Stimulated activated CD4-positive, alpha-beta T cell treated with anti-CD3 and anti-CD28 coated beads, Interleukin-4, amount 100 ng/mL, for 48 hours (primary cell): ENCODE data around the gene OR10J4.
"Not testable (repeated sequence)": the region's sequence is repeated elsewhere in the genome, so short reads cannot be mapped to it uniquely, and the experiment has no call there.

ENCODE experiments used
- DNase-seq, 2 donors: peaks; one replicate each; pipeline ENCODE4 v3.0.0-alpha.2; 2020; ENCODE audit warnings: low read depth in 2 of 2

OR10J4 gene

GRCh38 chr1:159431904-159432303, at the start of gene OR10J4:
TSS of gene OR10J4 (plus strand) at chr1:159432204.
- no peak for DNase-seq

GRCh38 chr1:159406821-159407220, 25.2 kb upstream of the OR10J4 start:
- no peak for DNase-seq

DNA sequence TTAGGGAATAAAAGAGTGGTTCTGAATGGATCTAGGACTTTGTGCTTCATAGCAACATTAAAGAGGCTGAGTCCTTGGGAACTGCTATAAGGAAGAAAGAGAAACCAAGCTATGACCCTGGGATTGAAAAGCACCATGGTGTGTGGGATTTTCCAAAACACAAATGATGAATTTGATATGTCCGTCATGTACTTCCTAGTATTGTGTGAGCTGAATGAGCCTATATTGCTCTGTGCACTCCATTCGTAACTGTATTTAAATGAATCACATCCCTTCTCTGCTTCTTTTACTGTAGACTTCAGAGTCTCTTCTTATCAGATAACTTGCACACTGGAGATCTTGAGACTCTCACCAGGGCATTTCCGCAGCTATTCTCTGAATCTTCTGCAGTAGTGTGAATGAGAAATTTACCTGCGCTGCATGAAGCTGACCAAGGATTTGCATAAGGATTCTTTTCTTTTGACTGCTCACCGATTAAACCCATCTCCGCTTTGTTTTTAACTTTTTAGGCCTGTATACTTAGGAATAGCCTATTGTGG, 23.1 kb upstream of the OR10J4 start:
- DNase-seq: no peak

GRCh38 chr1:159421821-159422220, 10.2 kb upstream of the OR10J4 start:
- DNase-seq: no peak

DNA sequence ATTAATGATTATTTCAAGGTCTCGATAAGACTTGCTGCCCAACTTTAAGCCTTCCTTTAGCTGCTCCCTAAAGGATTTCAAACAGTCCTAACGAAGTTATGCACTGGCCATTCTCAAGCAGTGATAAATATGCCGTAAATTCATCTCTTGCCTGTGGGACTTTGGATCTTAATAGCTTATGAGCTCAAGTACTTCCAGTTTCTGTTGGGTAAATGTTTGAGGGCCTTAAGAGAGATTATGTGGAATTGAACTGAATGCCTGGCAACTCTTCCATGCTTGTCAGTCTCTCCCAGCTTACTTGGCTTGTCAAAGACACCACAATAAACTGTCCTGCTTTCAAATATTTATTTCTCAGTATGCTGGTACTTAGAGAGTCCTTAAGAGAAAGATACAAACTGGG, 3.5 kb upstream of the OR10J4 start:
- no peak for DNase-seq

- DNase-seq: no peak
Observed at GRCh38 chr1:159429074-159429861, 2.7 kb upstream of the OR10J4 start.

DNA sequence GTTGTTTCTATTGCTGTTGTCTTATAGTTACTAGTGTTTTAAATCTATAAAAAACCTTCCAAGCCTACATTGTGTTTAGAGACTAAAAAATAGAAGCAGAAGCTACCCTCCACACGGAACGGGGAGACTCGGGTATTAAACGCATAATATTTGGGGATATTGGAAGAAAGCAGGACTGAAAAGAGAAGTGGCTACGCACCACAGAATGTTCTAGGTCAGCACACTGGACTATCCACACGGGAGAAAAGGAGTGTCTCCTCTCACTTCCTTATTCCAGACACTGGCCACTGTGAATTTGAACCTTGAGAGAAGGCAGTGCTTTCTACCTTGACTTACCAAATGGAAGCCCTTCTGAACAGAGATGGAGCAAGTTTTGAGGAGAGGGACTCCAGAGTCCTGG, 1.0 kb upstream of the OR10J4 start:
- DNase-seq: no peak

GRCh38 chr1:159436469-159436868, 4.5 kb downstream of the OR10J4 start:
- no peak for DNase-seq

- no peak for DNase-seq
Observed at GRCh38 chr1:159439422-159439821, 7.4 kb downstream of the OR10J4 start, which contains the start of gene OR10J1. TSS of gene OR10J1 (plus strand) at chr1:159439722. CDS start at chr1:159439792, 70 bp downstream.

DNA sequence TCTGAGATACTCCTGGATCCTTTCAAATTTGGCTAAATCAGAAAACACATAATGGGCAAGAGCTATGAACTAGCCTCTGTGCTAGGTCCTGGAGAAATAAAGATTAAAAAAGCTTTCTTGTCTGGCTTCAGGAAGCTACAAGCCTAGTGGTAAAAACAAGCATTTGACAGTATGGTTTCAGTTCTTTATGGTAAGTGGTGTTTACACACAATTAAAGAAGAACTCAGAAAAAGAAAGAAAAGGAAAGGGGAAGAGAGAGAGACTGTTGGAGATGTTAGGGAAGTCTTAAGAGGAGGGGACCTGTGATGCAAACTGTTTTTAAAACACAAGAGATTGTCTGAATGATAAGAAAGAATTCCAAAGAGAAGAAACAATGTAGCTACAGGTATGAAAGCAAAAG, 9.4 kb downstream of the OR10J4 start:
- no peak for DNase-seq

- no peak for DNase-seq
Observed at GRCh38 chr1:159442428-159442827, 10.4 kb downstream of the OR10J4 start.

DNA sequence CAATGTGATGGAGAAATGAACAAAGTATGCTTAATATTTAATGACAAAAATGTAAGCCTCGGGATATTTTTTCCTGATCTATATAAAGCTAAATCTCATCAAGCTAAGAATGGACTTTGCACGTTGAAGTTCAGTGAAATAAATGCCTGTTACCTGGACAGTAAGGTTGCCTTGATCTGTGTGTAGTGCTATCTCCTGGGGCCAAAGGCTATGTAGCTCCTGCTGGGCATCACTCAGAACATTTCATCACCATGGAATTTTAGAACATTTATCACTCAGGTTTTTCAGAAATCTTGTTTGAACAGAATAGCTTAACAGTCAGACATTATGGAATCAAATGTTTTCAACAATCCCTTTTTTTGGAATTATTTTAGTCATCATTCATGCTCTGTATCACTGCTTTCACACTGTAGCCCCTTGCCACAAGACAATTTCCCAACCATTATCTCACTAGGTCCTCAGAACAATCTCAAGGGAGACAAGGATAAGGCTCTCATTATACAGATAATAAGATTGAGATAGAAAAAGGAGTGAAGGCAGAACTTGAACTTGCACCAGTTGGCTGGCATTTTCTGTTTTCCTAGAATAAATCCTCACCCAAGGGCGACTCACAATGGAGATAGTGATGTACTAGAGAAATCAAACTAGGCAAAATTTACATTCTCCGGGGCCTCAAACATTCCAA, 11.2 kb downstream of the OR10J4 start:
- DNase-seq: no peak

DNA sequence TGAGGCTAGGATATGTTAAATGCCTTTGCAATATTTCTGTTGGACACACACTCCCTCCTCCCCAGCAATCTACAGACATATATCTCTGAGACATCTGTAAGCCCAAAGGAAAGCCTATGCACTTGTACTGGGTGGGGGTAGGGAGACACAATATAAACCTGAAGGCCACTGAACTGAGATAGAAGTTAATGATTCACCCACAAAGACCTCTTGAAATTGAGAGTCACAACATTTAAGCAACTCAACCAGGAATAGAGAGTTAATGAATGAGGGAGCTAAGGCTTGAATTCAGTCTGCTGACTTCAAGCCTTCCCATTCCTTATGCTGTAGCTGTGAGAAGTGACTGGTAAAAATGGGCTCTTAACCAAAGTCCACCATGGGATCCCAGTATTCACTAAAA, 12.5 kb downstream of the OR10J4 start:
- DNase-seq: no peak

GRCh38 chr1:159448181-159448580, 16.2 kb downstream of the OR10J4 start:
- DNase-seq: no peak

DNA sequence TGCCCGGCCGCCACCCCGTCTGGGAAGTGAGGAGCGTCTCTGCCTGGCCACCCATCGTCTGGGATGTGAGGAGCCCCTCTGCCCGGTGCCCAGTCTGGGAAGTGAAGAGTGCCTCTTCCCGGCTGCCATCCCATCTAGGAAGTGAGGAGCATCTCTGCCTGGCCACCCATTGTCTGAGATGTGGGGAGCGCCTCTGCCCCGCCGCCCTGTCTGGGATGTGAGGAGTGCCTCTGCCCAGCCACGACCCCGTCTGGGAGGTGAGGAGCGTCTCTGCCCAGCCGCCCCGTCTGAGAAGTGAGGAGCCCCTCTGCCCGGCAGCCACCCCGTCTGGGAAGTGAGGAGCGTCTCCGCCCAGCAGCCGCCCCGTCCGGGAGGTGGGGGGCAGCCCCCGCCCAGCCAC, 17.6 kb downstream of the OR10J4 start:
- not testable (repeated sequence) for DNase-seq

- DNase-seq: no peak
Observed at GRCh38 chr1:159459551-159459950, 27.5 kb downstream of the OR10J4 start.

DNA sequence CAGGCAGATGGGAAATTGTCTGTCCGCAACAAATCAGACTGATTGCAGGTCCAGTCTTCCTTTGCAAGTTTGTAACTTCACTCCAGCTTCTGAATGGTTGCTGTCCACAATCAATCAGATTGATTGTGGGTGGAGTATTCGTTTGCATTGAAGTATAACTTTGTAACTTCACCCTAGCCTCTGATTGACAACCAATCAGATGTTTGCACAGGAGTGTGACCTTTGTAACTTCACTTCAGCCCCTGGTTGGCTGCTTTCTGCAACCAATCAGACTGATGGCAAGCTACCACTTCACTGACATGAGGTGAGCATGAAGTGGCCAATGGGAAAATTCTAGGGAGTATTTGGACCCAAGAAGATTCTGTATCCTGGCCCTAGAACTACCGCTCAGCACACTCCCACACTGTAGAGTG, 33.2 kb downstream of the OR10J4 start:
- DNase-seq: no peak

DNA sequence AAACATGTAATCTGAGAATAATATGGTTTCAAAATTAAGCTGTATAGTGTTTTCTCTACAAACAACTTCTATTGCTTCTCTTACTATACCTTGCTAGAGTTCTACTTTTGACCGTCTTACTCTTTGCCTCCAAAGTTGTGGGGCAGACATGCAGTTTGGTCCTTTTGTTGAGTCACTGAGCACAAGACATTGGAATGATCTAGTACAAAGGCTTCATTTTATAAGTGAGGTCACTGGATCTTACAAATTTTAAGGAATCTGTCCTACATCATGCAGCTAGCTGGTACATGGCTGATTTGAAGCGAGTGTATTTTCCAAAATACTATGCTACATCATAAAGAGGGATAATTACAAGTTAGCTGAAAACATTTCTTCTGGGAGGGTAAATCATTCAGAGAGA, 36.3 kb downstream of the OR10J4 start:
- no peak for DNase-seq

DNA sequence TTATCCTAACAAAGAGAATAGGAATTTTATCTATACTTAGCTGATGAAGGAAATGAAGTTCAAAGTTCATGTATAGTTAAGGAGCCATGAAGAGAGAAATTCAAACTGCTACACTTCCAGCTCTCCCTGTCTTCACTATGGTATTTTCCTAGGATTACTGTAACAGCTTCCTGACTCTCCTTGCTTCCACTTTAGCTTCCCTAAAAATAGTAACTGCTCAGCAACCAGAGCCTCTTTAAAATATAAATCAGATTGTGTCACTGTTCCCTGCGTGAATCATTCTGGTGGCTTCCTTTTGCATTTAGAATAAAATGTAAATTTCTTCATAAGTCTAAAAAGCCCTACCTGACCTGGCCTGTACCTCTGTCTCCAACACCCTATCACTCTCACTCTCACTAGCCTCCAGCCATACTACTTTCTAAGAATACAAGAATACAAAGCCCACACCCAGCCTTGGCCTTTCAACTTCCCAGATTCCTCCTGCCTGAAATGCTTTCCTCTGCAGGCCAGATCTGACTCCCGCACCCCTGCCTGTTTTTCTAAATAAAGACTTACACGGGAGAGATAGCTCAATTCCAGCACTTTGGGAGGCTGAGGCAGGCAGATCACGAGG, 38.0 kb downstream of the OR10J4 start:
- no peak for DNase-seq

DNA sequence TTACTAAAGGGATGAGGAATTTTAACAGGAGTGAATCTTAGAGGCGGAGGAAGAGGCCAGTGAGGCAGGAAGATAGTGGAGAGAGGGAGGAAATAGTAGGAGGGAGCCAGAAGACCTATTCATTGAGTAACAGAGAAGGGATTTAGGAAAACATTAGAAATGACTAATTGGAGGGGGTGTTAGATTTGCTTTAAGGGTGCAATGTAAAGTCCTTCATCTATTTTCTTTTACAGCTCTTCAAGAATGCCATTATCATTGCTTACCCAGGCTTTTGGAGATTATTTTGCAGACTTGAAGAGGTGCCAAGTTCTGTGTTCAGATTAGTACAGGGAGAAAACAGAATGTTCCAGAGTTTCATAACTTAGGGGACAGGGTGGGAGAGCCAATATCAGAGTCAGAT, 41.3 kb downstream of the OR10J4 start:
- DNase-seq: no peak

DNA sequence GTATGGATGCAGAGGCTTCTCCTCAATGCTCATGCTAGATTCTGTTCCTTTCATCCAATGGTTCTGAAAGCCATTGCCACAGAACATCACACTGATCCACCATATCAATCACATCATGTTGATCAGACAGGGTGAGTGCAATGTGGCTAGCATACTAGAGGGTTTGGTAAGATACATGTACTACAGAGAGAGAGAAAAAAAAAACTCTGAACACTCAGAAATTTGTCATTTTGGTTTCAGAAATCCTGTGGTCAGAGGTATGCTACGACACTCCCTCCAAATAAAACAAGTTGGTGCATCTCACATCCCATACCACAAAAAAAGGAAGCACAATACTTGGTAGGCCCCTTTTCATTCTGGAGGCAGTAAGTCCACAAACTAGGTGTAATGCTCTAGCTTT, 42.9 kb downstream of the OR10J4 start:
- no peak for DNase-seq
